ENCODE measurements around the gene DNAI7.

DNA sequence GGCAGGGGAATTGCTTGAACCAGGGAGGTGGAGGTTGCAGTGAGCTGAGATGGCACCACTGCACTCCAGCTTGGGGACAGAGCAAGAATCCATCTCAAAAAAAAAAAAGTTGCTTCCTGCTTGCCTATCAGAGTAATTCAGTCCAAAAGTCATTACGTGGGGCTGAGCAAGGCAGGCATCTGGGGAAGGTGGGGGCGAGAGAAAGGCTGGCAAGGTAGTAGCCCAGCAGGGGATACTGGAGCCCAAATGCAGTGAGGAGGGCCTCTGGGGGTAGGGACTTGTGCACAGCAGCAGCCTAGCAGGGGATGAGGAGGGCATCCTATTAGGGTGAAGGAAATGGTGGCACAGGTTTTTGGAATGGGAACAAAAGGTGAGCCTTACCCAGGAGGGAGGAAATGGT is 7.2 kb upstream of the DNAI7 start:
- TF ChIP-seq EGR1 (IDR thresholded peaks at IDR 0.05; ENCODE audit: low read depth in 2 of 2) (no peak), ZBTB33 (IDR thresholded peaks at IDR 0.05) (no peak), TAF1 (conservative IDR thresholded peaks at IDR 0.05) (no peak)
- TF ChIP-seq, protein P1, sequence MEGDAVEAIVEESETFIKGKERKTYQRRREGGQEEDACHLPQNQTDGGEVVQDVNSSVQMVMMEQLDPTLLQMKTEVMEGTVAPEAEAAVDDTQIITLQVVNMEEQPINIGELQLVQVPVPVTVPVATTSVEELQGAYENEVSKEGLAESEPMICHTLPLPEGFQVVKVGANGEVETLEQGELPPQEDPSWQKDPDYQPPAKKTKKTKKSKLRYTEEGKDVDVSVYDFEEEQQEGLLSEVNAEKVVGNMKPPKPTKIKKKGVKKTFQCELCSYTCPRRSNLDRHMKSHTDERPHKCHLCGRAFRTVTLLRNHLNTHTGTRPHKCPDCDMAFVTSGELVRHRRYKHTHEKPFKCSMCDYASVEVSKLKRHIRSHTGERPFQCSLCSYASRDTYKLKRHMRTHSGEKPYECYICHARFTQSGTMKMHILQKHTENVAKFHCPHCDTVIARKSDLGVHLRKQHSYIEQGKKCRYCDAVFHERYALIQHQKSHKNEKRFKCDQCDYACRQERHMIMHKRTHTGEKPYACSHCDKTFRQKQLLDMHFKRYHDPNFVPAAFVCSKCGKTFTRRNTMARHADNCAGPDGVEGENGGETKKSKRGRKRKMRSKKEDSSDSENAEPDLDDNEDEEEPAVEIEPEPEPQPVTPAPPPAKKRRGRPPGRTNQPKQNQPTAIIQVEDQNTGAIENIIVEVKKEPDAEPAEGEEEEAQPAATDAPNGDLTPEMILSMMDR (IDR thresholded peaks at IDR 0.05; ENCODE audit: low read depth, low read length, missing input control), result no peak

Data from liver (tissue), 3 donors.